Measurements from ENCODE around the gene KBTBD2.
"Not testable (repeated sequence)": the region's sequence is repeated elsewhere in the genome, so short reads cannot be mapped to it uniquely, and the experiment has no call there.

KBTBD2 gene

DNA sequence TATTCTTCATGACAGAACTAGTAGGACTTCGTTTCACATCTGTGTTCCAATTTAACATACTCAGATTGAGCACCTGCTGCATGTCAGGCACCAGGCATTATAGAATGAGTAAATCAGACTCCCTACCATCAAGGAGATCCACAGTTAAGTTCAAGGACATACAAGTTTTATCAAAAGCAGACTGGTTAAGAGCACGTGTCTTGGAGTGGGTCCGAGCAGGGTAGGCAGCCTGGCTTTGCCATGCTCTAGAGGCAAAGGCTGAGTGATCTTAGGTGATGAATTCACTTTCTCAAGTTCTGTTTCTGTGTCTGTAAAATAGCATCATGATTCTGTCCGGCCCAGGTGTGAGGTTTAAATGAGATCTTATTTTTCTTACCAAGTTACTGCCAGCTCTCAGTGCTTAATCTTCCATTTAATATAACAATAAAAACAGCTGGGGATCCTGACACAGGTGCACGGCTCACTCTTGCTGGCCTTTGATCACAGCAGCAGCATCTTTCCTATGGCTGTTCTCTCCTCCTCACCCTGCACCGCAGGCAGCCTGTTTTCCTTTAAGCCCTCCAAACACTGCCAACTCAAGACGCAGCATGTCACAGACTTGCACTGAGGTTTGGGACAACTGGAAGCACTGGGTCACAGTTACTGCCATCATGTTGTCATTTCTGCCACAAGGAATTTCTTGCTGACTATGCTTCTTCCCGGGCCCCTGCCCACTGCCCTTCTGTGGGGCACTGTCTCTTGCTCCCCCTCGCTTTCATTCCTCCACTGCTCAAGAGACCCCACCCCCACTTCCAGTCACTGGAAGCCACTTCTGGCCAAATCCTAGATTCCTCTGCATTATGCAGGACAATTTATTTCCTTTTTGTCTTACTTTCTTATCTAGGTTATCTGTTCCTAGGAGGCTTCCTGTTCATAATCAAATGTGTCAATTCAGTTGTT is 35.5 kb downstream of the KBTBD2 start:
- H3K9ac ChIP-seq (ENCODE audit: low read length); H3K9me2 ChIP-seq (replicated peaks; ENCODE audit: insufficient read depth, low read length); H4K20me1 ChIP-seq (ENCODE audit: low read depth, low read length); H2AFZ ChIP-seq (ENCODE audit: low read depth, low read length, severe bottlenecking); H3K27me3 ChIP-seq (ENCODE audit: low read length); H3K36me3 ChIP-seq (ENCODE audit: low read length); H3K4me3 ChIP-seq (ENCODE audit: insufficient read depth, low read length, poor library complexity, severe bottlenecking); H3F3A ChIP-seq (ENCODE audit: insufficient read depth); H3K27ac ChIP-seq (ENCODE audit: low read depth, low read length); H3K4me2 ChIP-seq (ENCODE audit: low read depth, low read length, poor library complexity, severe bottlenecking); H3K9me3 ChIP-seq (ENCODE audit: insufficient read depth, low read length); H3K79me2 ChIP-seq (ENCODE audit: insufficient read depth, low read length): not testable (repeated sequence)

DNA sequence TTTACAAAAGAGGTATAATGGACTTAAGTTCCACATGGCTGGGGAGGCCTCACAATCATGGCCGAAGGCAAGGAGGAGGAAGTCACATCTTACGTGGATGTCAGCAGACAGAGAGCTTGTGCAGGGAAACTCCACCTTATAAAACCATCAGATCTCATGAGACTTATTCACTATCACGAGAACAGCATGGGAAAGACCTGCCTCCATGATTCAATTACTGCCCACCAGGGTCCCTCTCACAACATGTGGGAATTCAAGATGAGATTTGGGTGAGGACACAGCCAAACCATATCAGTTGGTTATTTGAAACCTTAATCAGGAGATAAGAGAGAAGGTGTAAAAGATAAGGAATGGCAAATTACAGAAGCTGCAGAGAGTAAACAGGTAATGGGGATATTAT is 40.9 kb downstream of the KBTBD2 start:
- not testable (repeated sequence) for H3K9me3 ChIP-seq (ENCODE audit: insufficient read depth, low read length); H3K9ac ChIP-seq (ENCODE audit: low read length); H3F3A ChIP-seq (ENCODE audit: insufficient read depth); H3K9me2 ChIP-seq (replicated peaks; ENCODE audit: insufficient read depth, low read length); H2AFZ ChIP-seq (ENCODE audit: low read depth, low read length, severe bottlenecking); H3K27ac ChIP-seq (ENCODE audit: low read depth, low read length); H3K79me2 ChIP-seq (ENCODE audit: insufficient read depth, low read length); H4K20me1 ChIP-seq (ENCODE audit: low read depth, low read length); H3K4me3 ChIP-seq (ENCODE audit: insufficient read depth, low read length, poor library complexity, severe bottlenecking); H3K36me3 ChIP-seq (ENCODE audit: low read length); H3K4me2 ChIP-seq (ENCODE audit: low read depth, low read length, poor library complexity, severe bottlenecking); H3K27me3 ChIP-seq (ENCODE audit: low read length)

DNA sequence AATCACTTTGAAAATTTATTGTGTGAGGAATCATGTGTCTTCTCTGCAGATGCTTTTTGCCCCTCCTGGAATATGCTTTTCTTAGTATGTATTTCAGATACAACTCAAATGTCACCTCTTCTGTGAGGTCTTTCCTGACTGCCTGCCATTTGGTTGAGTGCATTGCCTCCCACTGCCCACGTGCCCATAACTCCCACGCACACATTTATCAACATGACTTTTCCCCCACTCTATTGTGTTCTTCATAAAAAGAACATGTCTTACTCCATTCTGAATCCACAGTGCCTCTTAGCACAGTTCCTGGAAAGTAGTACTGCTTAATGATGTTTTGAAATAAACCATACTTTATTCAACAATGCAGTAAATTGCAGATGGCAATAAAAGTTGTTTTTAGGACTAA is 42.9 kb downstream of the KBTBD2 start:
- not testable (repeated sequence) for H3K79me2 ChIP-seq (ENCODE audit: insufficient read depth, low read length); H3K4me3 ChIP-seq (ENCODE audit: insufficient read depth, low read length, poor library complexity, severe bottlenecking); H3K9me2 ChIP-seq (replicated peaks; ENCODE audit: insufficient read depth, low read length); H3K4me2 ChIP-seq (ENCODE audit: low read depth, low read length, poor library complexity, severe bottlenecking); H3K9ac ChIP-seq (ENCODE audit: low read length); H3K27me3 ChIP-seq (ENCODE audit: low read length); H3K27ac ChIP-seq (ENCODE audit: low read depth, low read length); H2AFZ ChIP-seq (ENCODE audit: low read depth, low read length, severe bottlenecking); H3K9me3 ChIP-seq (ENCODE audit: insufficient read depth, low read length); H3K36me3 ChIP-seq (ENCODE audit: low read length); H4K20me1 ChIP-seq (ENCODE audit: low read depth, low read length); H3F3A ChIP-seq (ENCODE audit: insufficient read depth)

DNA sequence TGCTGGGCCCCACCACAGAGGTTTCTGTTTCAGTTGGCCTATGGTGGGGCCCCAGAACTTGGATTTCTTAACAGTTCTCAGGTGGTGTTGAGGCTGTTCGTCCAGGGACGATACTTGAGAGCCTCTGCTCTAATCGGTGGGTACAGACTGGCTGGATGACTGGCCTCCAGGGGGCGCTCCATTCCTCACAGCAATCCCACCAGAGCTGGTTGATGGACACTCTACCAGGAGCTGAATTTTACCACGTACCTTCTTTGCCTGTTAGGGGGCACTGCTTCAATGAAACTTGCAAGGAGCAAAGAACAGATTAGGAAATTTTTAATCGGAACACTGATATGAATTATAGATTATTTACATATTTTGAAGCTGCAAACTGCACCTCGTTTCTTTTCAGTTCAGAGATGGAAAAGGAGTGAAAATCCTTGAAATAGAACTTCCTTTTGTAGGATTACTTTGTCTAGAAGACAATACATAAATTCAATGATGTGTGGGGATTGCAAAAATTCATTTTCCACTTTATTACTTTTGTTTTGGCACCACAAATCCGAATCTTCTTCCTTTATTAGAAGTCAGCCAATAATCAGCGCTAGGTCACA is 44.8 kb downstream of the KBTBD2 start:
- H3K79me2 ChIP-seq (ENCODE audit: insufficient read depth, low read length) = no peaks in the 10 kb centered on the region
- H3K27me3 ChIP-seq (ENCODE audit: low read length) = no peaks in the 10 kb centered on the region
- no peaks in the 10 kb centered on the region for H3F3A ChIP-seq (ENCODE audit: insufficient read depth)
- H3K36me3 ChIP-seq (ENCODE audit: low read length) = no peaks in the 10 kb centered on the region
- no peaks in the 10 kb centered on the region for H3K9me3 ChIP-seq (ENCODE audit: insufficient read depth, low read length)
- no peaks in the 10 kb centered on the region for H3K9me2 ChIP-seq (replicated peaks; ENCODE audit: insufficient read depth, low read length)
- peak overlapping the region; percentile 36 for H2AFZ ChIP-seq (ENCODE audit: low read depth, low read length, severe bottlenecking)
- H3K4me2 ChIP-seq (ENCODE audit: low read depth, low read length, poor library complexity, severe bottlenecking) = no peak overlapping the region
- no peak overlapping the region for H3K27ac ChIP-seq (ENCODE audit: low read depth, low read length)
- H4K20me1 ChIP-seq (ENCODE audit: low read depth, low read length) = no peaks in the 10 kb centered on the region
- H3K9ac ChIP-seq (ENCODE audit: low read length) = no peak overlapping the region
- TF ChIP-seq, protein P1, sequence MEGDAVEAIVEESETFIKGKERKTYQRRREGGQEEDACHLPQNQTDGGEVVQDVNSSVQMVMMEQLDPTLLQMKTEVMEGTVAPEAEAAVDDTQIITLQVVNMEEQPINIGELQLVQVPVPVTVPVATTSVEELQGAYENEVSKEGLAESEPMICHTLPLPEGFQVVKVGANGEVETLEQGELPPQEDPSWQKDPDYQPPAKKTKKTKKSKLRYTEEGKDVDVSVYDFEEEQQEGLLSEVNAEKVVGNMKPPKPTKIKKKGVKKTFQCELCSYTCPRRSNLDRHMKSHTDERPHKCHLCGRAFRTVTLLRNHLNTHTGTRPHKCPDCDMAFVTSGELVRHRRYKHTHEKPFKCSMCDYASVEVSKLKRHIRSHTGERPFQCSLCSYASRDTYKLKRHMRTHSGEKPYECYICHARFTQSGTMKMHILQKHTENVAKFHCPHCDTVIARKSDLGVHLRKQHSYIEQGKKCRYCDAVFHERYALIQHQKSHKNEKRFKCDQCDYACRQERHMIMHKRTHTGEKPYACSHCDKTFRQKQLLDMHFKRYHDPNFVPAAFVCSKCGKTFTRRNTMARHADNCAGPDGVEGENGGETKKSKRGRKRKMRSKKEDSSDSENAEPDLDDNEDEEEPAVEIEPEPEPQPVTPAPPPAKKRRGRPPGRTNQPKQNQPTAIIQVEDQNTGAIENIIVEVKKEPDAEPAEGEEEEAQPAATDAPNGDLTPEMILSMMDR (IDR thresholded peaks at IDR 0.05; ENCODE audit: insufficient read depth, low read length, poor library complexity, severe bottlenecking) = peak; percentile 98
- TF ChIP-seq EZH2phosphoT487 (conservative IDR thresholded peaks at IDR 0.05; ENCODE audit: low read length) = no peak
- no peak overlapping the region for H3K4me3 ChIP-seq (ENCODE audit: insufficient read depth, low read length, poor library complexity, severe bottlenecking)

DNA sequence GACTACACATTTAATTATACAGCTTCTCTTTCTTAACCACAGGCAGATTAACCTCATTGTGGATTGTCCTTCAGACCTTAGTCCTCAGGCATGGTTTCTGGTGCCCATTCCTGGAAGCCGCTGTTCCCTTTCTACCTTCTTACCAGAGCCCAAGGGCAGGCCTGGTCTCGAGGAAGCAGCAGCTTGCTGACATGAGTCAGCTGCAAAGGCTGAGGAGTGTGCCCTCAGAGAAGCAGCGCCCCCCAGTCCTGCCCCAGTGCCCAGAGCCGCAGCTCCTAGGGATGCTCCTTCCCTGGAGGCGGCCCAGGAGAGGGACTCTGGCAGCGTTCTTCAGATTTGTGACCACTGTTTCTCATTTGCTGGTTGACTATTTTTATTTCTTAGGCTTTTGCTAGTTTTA is 46.8 kb downstream of the KBTBD2 start:
- not testable (repeated sequence) for H3K4me3 ChIP-seq (ENCODE audit: insufficient read depth, low read length, poor library complexity, severe bottlenecking); H3K4me2 ChIP-seq (ENCODE audit: low read depth, low read length, poor library complexity, severe bottlenecking); H3K9me3 ChIP-seq (ENCODE audit: insufficient read depth, low read length); H3K79me2 ChIP-seq (ENCODE audit: insufficient read depth, low read length); H3K9me2 ChIP-seq (replicated peaks; ENCODE audit: insufficient read depth, low read length); H3K27ac ChIP-seq (ENCODE audit: low read depth, low read length); H3K36me3 ChIP-seq (ENCODE audit: low read length); H3F3A ChIP-seq (ENCODE audit: insufficient read depth); H2AFZ ChIP-seq (ENCODE audit: low read depth, low read length, severe bottlenecking); H3K9ac ChIP-seq (ENCODE audit: low read length); H4K20me1 ChIP-seq (ENCODE audit: low read depth, low read length); H3K27me3 ChIP-seq (ENCODE audit: low read length)

DNA sequence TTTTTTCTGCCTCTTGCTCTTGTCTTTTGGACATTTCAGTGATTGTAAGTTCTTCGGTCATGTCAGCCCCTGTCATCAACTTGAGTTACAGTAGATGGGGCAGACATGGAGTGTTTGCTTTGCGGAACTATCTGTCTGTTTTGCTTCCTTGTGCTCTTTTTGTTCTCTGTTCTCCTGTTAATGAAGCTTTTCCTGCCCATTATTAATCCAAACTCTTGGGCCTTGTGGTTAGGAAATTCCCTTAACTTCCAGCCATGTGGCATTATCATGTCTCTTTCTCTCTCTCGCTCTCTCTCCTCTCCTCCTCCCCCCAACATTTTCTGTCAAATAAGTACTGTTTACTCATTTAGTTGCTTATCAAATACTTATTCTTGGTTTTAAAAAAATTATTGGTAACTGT is 47.8 kb downstream of the KBTBD2 start:
- H3K4me2 ChIP-seq (ENCODE audit: low read depth, low read length, poor library complexity, severe bottlenecking); H4K20me1 ChIP-seq (ENCODE audit: low read depth, low read length); H3K36me3 ChIP-seq (ENCODE audit: low read length): not testable (repeated sequence)

DNA sequence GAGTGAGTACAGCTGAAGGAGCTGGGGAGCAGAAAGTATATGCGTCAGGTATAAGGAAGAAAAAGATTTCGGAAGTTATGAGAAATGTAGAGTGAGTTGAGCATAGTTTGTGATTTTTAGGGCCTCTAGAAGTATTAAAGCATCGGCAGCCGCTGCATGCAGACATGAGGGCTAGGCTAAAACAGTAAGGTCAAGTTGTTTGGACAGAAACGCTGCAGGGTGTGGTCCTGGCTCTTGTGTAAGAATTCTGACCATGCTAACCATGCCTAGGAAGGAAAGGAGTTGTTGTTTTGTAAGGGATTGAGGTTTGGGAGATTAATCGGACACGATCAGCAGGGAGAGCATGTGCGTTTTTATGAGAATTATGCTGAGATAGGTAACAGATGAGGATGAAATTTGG is 51.7 kb downstream of the KBTBD2 start:
- not testable (repeated sequence) for H3K4me3 ChIP-seq (ENCODE audit: insufficient read depth, low read length, poor library complexity, severe bottlenecking); H3K27me3 ChIP-seq (ENCODE audit: low read length); H3K79me2 ChIP-seq (ENCODE audit: insufficient read depth, low read length); H2AFZ ChIP-seq (ENCODE audit: low read depth, low read length, severe bottlenecking); H3K9me2 ChIP-seq (replicated peaks; ENCODE audit: insufficient read depth, low read length); H3K27ac ChIP-seq (ENCODE audit: low read depth, low read length); H3K9me3 ChIP-seq (ENCODE audit: insufficient read depth, low read length); H3F3A ChIP-seq (ENCODE audit: insufficient read depth); H3K36me3 ChIP-seq (ENCODE audit: low read length); H4K20me1 ChIP-seq (ENCODE audit: low read depth, low read length); H3K4me2 ChIP-seq (ENCODE audit: low read depth, low read length, poor library complexity, severe bottlenecking); H3K9ac ChIP-seq (ENCODE audit: low read length)

More for the DNA sequence above, 47.8 kb downstream of the KBTBD2 start:
- not testable (repeated sequence) for H3K27ac ChIP-seq (ENCODE audit: low read depth, low read length); H2AFZ ChIP-seq (ENCODE audit: low read depth, low read length, severe bottlenecking); H3K4me3 ChIP-seq (ENCODE audit: insufficient read depth, low read length, poor library complexity, severe bottlenecking); H3F3A ChIP-seq (ENCODE audit: insufficient read depth); H3K9me3 ChIP-seq (ENCODE audit: insufficient read depth, low read length); H3K9me2 ChIP-seq (replicated peaks; ENCODE audit: insufficient read depth, low read length); H3K9ac ChIP-seq (ENCODE audit: low read length); H3K27me3 ChIP-seq (ENCODE audit: low read length); H3K79me2 ChIP-seq (ENCODE audit: insufficient read depth, low read length)

Measured in SU-DHL-6 (cell line).